Neural cell (in vitro differentiated cells): ENCODE data around the gene SDF2. TPM values are rescaled to one million over a fixed set of nuclear protein-coding genes. Genes with fewer than 3 reads are reported as not detected.

Experiments used
- H2AFZ ChIP-seq: fragments of 200-600, 300-800 bp; sonication (generic), shearing (Covaris generic); 2 replicates; pipeline ENCODE4 v1.6.0; 2014; ENCODE audit warnings: low read depth, mild to moderate bottlenecking, antibody characterized with exemption, low read length, moderate library complexity
- H3F3A ChIP-seq: fragments of 200-600 bp; shearing (Covaris generic); 2 replicates; pipeline ENCODE4 v1.6.1; 2016; ENCODE audit warnings: mild to moderate bottlenecking, moderate library complexity, mixed read lengths, antibody characterized with exemption, low read length; ENCODE audit not compliant: insufficient read depth, poor library complexity, severe bottlenecking
- H3K27ac ChIP-seq: fragments of 200-600, 300-800 bp; sonication (generic), shearing (Covaris generic); 2 replicates; pipeline ENCODE4 v1.5.1; 2014; ENCODE audit warnings: mild to moderate bottlenecking, low read length, moderate library complexity
- H3K27me3 ChIP-seq: fragments of 300-800, 200-600 bp; sonication (generic), shearing (Covaris generic); 2 replicates; pipeline ENCODE4 v1.6.0; 2014; ENCODE audit warnings: mild to moderate bottlenecking, low read depth, low read length, moderate library complexity; ENCODE audit not compliant: insufficient read depth
- H3K36me3 ChIP-seq: fragments of 300-800, 200-600 bp; sonication (generic), shearing (Covaris generic); 2 replicates; pipeline ENCODE4 v1.5.1; 2014; ENCODE audit warnings: mild to moderate bottlenecking, antibody characterized with exemption, low read length, moderate library complexity; ENCODE audit not compliant: insufficient read depth
- H3K4me2 ChIP-seq: fragments of 300-800, 200-600 bp; sonication (generic), shearing (Covaris generic); 2 replicates; pipeline ENCODE4 v1.6.0; 2014; ENCODE audit warnings: mild to moderate bottlenecking, low read length
- H3K4me3 ChIP-seq: fragments of 300-800, 200-600 bp; sonication (generic), shearing (Covaris generic); 2 replicates; pipeline ENCODE4 v1.5.1; 2014; ENCODE audit warnings: mild to moderate bottlenecking, low read length, moderate library complexity
- H3K79me2 ChIP-seq: fragments of 200-600 bp; shearing (Covaris generic); replicated peaks from 2 replicates; pipeline ENCODE4 v1.6.0; 2014; ENCODE audit warnings: mild to moderate bottlenecking, low read length, moderate library complexity; ENCODE audit not compliant: insufficient read depth
- H3K9ac ChIP-seq: fragments of 300-800, 200-600 bp; sonication (generic), shearing (Covaris generic); 2 replicates; pipeline ENCODE4 v1.6.1; 2016; ENCODE audit warnings: mild to moderate bottlenecking, low read length, mixed read lengths
- H3K9me2 ChIP-seq: fragments of 200-600 bp; shearing (Covaris generic); 2 replicates; pipeline ENCODE4 v1.6.1; 2016; ENCODE audit warnings: mild to moderate bottlenecking, low read length, mixed read lengths; ENCODE audit not compliant: insufficient read depth
- H3K9me3 ChIP-seq: fragments of 200-600, 300-800 bp; sonication (generic), shearing (Covaris generic); 2 replicates; pipeline ENCODE4 v1.6.1; 2016; ENCODE audit warnings: mild to moderate bottlenecking, mixed run types, low read length, moderate library complexity, mixed read lengths
- H4K20me1 ChIP-seq: fragments of 200-600 bp; shearing (Covaris generic); 2 replicates; pipeline ENCODE4 v1.6.1; 2016; ENCODE audit warnings: mild to moderate bottlenecking, mixed run types; ENCODE audit not compliant: insufficient read depth
- CTCF ChIP-seq: fragments of 450-650 bp; IDR thresholded peaks from 2 replicates; pipeline ENCODE4 v1.5.1; 2014; ENCODE audit warnings: antibody characterized with exemption, mild to moderate bottlenecking, moderate library complexity; ENCODE audit not compliant: poor library complexity, severe bottlenecking
- EP300 ChIP-seq: fragments of 450-650 bp; conservative IDR thresholded peaks from 2 replicates; pipeline ENCODE4 v1.6.1; 2014; ENCODE audit warnings: antibody characterized with exemption, mild to moderate bottlenecking, moderate library complexity; ENCODE audit not compliant: poor library complexity, severe bottlenecking
- EZH2 ChIP-seq: fragments of 200-600, 300-800 bp; shearing (Covaris generic), sonication (generic); IDR thresholded peaks from 2 replicates; pipeline ENCODE4 v1.6.1; 2014; ENCODE audit warnings: antibody characterized with exemption, low read length, borderline replicate concordance, mild to moderate bottlenecking; ENCODE audit not compliant: insufficient read depth, poor library complexity, severe bottlenecking
- MXI1 ChIP-seq: fragments of 450-650 bp; conservative IDR thresholded peaks from 2 replicates; pipeline ENCODE4 v1.6.1; 2014; ENCODE audit warnings: antibody characterized with exemption, mild to moderate bottlenecking; ENCODE audit not compliant: poor library complexity, severe bottlenecking
- POLR2AphosphoS5 ChIP-seq: IDR thresholded peaks from 2 replicates; pipeline ENCODE4 v1.6.1; 2012
- RAD21 ChIP-seq: fragments of 450-650 bp; conservative IDR thresholded peaks from 2 replicates; pipeline ENCODE4 v1.6.1; 2014; ENCODE audit warnings: antibody characterized with exemption, mild to moderate bottlenecking, moderate library complexity
- REST ChIP-seq: IDR thresholded peaks from 2 replicates; pipeline ENCODE4 v1.6.1; 2012; ENCODE audit warnings: borderline replicate concordance
- SMC3 ChIP-seq: fragments of 450-650 bp; conservative IDR thresholded peaks from 2 replicates; pipeline ENCODE4 v1.6.1; 2014; ENCODE audit warnings: antibody characterized with exemption, mild to moderate bottlenecking, moderate library complexity; ENCODE audit not compliant: poor library complexity
- TAF1 ChIP-seq: IDR thresholded peaks from 2 replicates; pipeline ENCODE4 v1.6.1; 2012; ENCODE audit warnings: low read depth
- polyA plus RNA-seq: library from polyadenylated mRNA; depleted of rRNA; stranded (reverse); fragments of >200 nt; gene quantifications from 2 replicates; pipeline ENCODE4 v1.2.3, GENCODE V29; 2014

The SDF2 gene
- polyA plus RNA-seq, 1 donor from 2014 or later = 129 TPM

GRCh38 chr17:28648698-28649097, 13.0 kb downstream of the SDF2 start:
- Histone ChIP-seq H3K79me2 (peaks cover 13% of the 10 kb centered on the region), H4K20me1 (no peaks in the 10 kb centered on the region), H3K27me3 (no peaks in the 10 kb centered on the region), H3K4me2 (no peak overlapping the region), H3F3A (peaks cover 4% of the 10 kb centered on the region), H3K27ac (no peak overlapping the region), H3K4me3 (no peak overlapping the region), H3K9me3 (no peaks in the 10 kb centered on the region), H3K9ac (no peak overlapping the region), H3K9me2 (no peaks in the 10 kb centered on the region), H3K36me3 (no peaks in the 10 kb centered on the region), H2AFZ (no peak overlapping the region)
- TF ChIP-seq SMC3 (no peak), MXI1 (no peak), EP300 (no peak), CTCF (no peak), REST (no peak), RAD21 (no peak), EZH2 (no peak), TAF1 (no peak), POLR2AphosphoS5 (no peak)

DNA sequence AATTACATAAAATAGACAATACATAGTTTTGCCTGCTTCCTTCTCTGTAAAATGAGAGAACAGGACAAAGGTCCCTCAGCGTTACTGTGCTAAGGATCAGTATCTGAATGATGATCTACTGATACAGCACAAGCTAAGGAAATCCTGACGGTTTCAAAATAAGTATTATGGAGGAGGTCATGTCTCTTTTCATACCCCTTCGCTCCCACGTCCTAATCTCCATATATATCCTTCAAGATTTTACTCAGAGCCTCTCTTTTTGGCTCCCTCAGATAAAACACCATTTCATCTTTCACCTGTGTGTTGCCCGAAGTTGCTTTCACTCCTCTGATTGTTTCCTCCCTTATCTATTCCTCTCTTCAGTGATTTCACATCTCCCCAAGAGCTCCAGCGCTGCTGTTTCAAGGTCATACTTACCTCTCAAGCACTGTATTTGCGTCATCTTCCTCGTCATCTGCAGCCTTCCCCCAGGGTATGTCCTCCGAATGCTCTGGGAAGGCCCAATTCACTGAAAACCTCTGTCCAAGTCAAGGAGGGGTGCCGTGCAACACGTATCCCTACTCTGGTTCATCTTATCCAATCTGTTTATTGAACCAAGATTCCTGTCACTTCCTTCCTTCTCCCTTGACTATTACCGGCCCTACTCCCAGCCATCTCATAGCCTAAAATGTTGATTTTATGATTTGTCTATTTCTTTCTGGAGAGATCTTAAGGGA, 15.5 kb downstream of the SDF2 start:
- H2AFZ ChIP-seq = no peak overlapping the region
- no peak overlapping the region for H3K4me2 ChIP-seq

More for the DNA sequence above, 15.5 kb downstream of the SDF2 start:
- H4K20me1 ChIP-seq = no peaks in the 10 kb centered on the region
- no peak overlapping the region for H3K27ac ChIP-seq
- no peak overlapping the region for H3K4me3 ChIP-seq
- no peaks in the 10 kb centered on the region for H3K27me3 ChIP-seq
- H3F3A ChIP-seq = peaks cover 4% of the 10 kb centered on the region
- no peak overlapping the region for H3K9ac ChIP-seq
- H3K79me2 ChIP-seq = peaks cover 21% of the 10 kb centered on the region
- no peaks in the 10 kb centered on the region for H3K36me3 ChIP-seq
- H3K9me3 ChIP-seq = no peaks in the 10 kb centered on the region
- H3K9me2 ChIP-seq = no peaks in the 10 kb centered on the region
- TF ChIP-seq RAD21 (no peak), MXI1 (no peak), REST (no peak), POLR2AphosphoS5 (no peak), EZH2 (no peak), TAF1 (no peak), EP300 (no peak), CTCF (no peak), SMC3 (no peak)
